PC-9 (cell line): ENCODE results near the gene DPP4. TPM values are rescaled to one million over a fixed set of nuclear protein-coding genes. Genes with fewer than 3 reads are reported as not detected.

Source experiments
- BruUV-seq: library from RNA; stranded (reverse); fragments of 400-500 nt; replicated peaks from 2 replicates; lab custom pipeline; 2021; lab: Mats Ljungman, UMichigan
- CTCF ChIA-PET: fragments of 300-600 bp; sonication (Branson Sonifier 250); formaldehyde crosslinking; loops from one replicate; lab custom pipeline; 2022; ENCODE audit warnings: antibody characterized with exemption; lab: Charles Lee
- POLR2A ChIA-PET: fragments of 300-600 bp; sonication (Branson Sonifier 250); formaldehyde crosslinking; loops from one replicate; lab custom pipeline; 2022; ENCODE audit warnings: antibody characterized with exemption; ENCODE audit not compliant: unreplicated experiment; lab: Charles Lee
- DNase-seq, 2 experiments: peaks; one replicate each; pipeline versions ENCODE4 v3.0.0 to v3.0.0-alpha.2; 2015 to 2022; ENCODE audit warnings: mixed read lengths in 1 of 2
- H2AFZ ChIP-seq: fragments of 200-600 bp; sonication (generic); 2 replicates; pipeline ENCODE4 v1.8.1; 2017; ENCODE audit warnings: antibody characterized with exemption
- H3F3A ChIP-seq: fragments of 200-600 bp; sonication (generic); 2 replicates; pipeline ENCODE4 v1.8.1; 2017; ENCODE audit warnings: antibody characterized with exemption, mild to moderate bottlenecking, low read depth; ENCODE audit not compliant: insufficient read depth
- H3K27ac ChIP-seq: fragments of 200-600 bp; sonication (generic); 2 replicates; pipeline ENCODE4 v1.6.1; 2016; ENCODE audit warnings: mixed run types
- H3K27me3 ChIP-seq: fragments of 200-600 bp; sonication (generic); 2 replicates; pipeline ENCODE4 v1.6.1; 2016; ENCODE audit warnings: low read depth, mixed run types; ENCODE audit not compliant: insufficient read depth
- H3K36me3 ChIP-seq: fragments of 200-600 bp; sonication (generic); 2 replicates; pipeline ENCODE4 v1.6.1; 2016; ENCODE audit warnings: low read depth, mixed run types
- H3K4me1 ChIP-seq: fragments of 200-600 bp; sonication (generic); replicated peaks from 2 replicates; pipeline ENCODE4 v1.6.1; 2016; ENCODE audit warnings: mixed run types; ENCODE audit not compliant: insufficient read depth
- H3K4me2 ChIP-seq: fragments of 200-600 bp; sonication (generic); 2 replicates; pipeline ENCODE4 v1.6.1; 2017; ENCODE audit warnings: mixed run types
- H3K4me3 ChIP-seq: fragments of 200-600 bp; sonication (generic); 2 replicates; pipeline ENCODE4 v1.6.1; 2016; ENCODE audit warnings: mixed run types
- H3K79me2 ChIP-seq: fragments of 200-600 bp; sonication (generic); 2 replicates; pipeline ENCODE4 v1.6.1; 2017; ENCODE audit warnings: low read depth, mixed run types
- H3K9me2 ChIP-seq: fragments of 200-600 bp; sonication (generic); 2 replicates; pipeline ENCODE4 v1.8.1; 2017; ENCODE audit warnings: mild to moderate bottlenecking; ENCODE audit not compliant: insufficient read depth
- H3K9me3 ChIP-seq: fragments of 200-600 bp; sonication (generic); 2 replicates; pipeline ENCODE4 v1.8.1; 2016; ENCODE audit warnings: low read depth; ENCODE audit not compliant: insufficient read depth
- H4K20me1 ChIP-seq: fragments of 200-600 bp; sonication (generic); 2 replicates; pipeline ENCODE4 v1.8.1; 2017; ENCODE audit not compliant: insufficient read depth
- CTCF ChIP-seq: fragments of 200-600 bp; sonication (generic); conservative IDR thresholded peaks from 2 replicates; pipeline ENCODE4 v1.6.1; 2017; ENCODE audit warnings: mixed run types, antibody characterized with exemption, mild to moderate bottlenecking, moderate library complexity
- EZH2 ChIP-seq: fragments of 200-600 bp; sonication (generic); IDR thresholded peaks from 2 replicates; pipeline ENCODE4 v1.8.0; 2017; ENCODE audit warnings: antibody characterized with exemption, low read depth
- intact Hi-C: fragments of 100-400 bp; cut with micrococcal nuclease; formaldehyde crosslinking; loops from one replicate; pipeline ENCODE4 v1.10.0; 2022; ENCODE audit not compliant: unreplicated experiment
- total RNA-seq: library from RNA; stranded (reverse); gene quantifications from 2 replicates; pipeline ENCODE4 v1.2.3, GENCODE V29; 2021

Gene DPP4
- total RNA-seq, 1 experiment from 2014 or later: 0.35 TPM

GRCh38 chr2:162044586-162044985 lies 29.4 kb downstream of the DPP4 start:
- POLR2A ChIA-PET: interaction anchor here (0.6 kb wide), 1 partner anchor 81 kb away, joined by 3 read pairs; no protein-coding TSS in a partner anchor
- no peaks in the 10 kb centered on the region for H3K9me2 ChIP-seq
- CTCF ChIA-PET: no interaction called here
- H3K79me2 ChIP-seq: no peaks in the 10 kb centered on the region
- H3K4me1 ChIP-seq: no peaks in the 10 kb centered on the region
- H3K27ac ChIP-seq: no peak overlapping the region
- TF ChIP-seq CTCF: no peak
- TF ChIP-seq EZH2: no peak
- no peaks in the 10 kb centered on the region for H3F3A ChIP-seq
- no peak overlapping the region for H3K4me3 ChIP-seq
- H3K4me2 ChIP-seq: no peak overlapping the region
- H4K20me1 ChIP-seq: no peaks in the 10 kb centered on the region
- DNase-seq: no peak
- no peaks in the 10 kb centered on the region for H3K36me3 ChIP-seq
- no peaks in the 10 kb centered on the region for H3K27me3 ChIP-seq
- intact Hi-C loops: no loop called here
- no peaks in the 10 kb centered on the region for H3K9me3 ChIP-seq
- no TSS peak for BruUV-seq
- no peak overlapping the region for H2AFZ ChIP-seq

GRCh38 chr2:162043132-162043531 lies 30.9 kb downstream of the DPP4 start:
- Histone ChIP-seq H3K79me2 (no peaks in the 10 kb centered on the region), H3K4me3 (no peak overlapping the region), H3F3A (no peaks in the 10 kb centered on the region), H2AFZ (no peak overlapping the region), H3K27ac (no peak overlapping the region), H3K4me2 (no peak overlapping the region), H3K9me2 (no peaks in the 10 kb centered on the region), H3K27me3 (no peaks in the 10 kb centered on the region), H3K4me1 (no peaks in the 10 kb centered on the region), H4K20me1 (no peaks in the 10 kb centered on the region), H3K9me3 (no peaks in the 10 kb centered on the region), H3K36me3 (no peaks in the 10 kb centered on the region)
- TF ChIP-seq CTCF: no peak
- TF ChIP-seq EZH2: no peak
- POLR2A ChIA-PET: no interaction called here
- no TSS peak for BruUV-seq
- intact Hi-C loops: no loop called here
- CTCF ChIA-PET: no interaction called here
- DNase-seq: no peak

- Histone ChIP-seq H3K79me2 (no peaks in the 10 kb centered on the region), H3K27ac (no peak overlapping the region), H3K4me2 (no peak overlapping the region), H3K4me1 (no peaks in the 10 kb centered on the region), H3K9me3 (no peaks in the 10 kb centered on the region), H3K27me3 (no peaks in the 10 kb centered on the region), H2AFZ (no peak overlapping the region), H3K9me2 (no peaks in the 10 kb centered on the region), H4K20me1 (no peaks in the 10 kb centered on the region), H3F3A (no peaks in the 10 kb centered on the region), H3K4me3 (no peak overlapping the region), H3K36me3 (no peaks in the 10 kb centered on the region)
- POLR2A ChIA-PET: no interaction called here
- CTCF ChIA-PET: no interaction called here
- TF ChIP-seq CTCF: no peak
- TF ChIP-seq EZH2: no peak
- intact Hi-C loops: no loop called here
- BruUV-seq: no TSS peak
- no peak for DNase-seq
Measured at GRCh38 chr2:162041485-162041884, 32.5 kb downstream of the DPP4 start.
